Tibial nerve (tissue), 4 donors: ENCODE results near the gene HS6ST3. TPM values are rescaled to one million over a fixed set of nuclear protein-coding genes. Genes with fewer than 3 reads are reported as not detected.

ENCODE experiments used
- DNase-seq, 2 donors: peaks; one replicate each; pipeline ENCODE4 v3.0.0-alpha.2; 2019; ENCODE audit warnings: low spot score in 2 of 2
- H3K27ac ChIP-seq, 4 donors: fragments of 200-600 bp; sonication (generic) in 3 of 4; one replicate each; pipeline ENCODE4 v1.5.1; 2017 to 2019; ENCODE audit warnings: mild to moderate bottlenecking in 1 of 4
- H3K27me3 ChIP-seq, 2 donors: fragments of 200-600 bp; sonication (generic) in 1 of 2; one replicate each; pipeline versions ENCODE4 v1.5.1 to v1.6.0; 2017 to 2019
- H3K36me3 ChIP-seq, 3 donors: fragments of 200-600 bp; sonication (generic); one replicate each; pipeline ENCODE4 v1.5.1; 2018 to 2019
- H3K4me1 ChIP-seq, 4 donors: fragments of 200-600 bp; sonication (generic) in 3 of 4; one replicate each; pipeline ENCODE4 v1.5.1; 2017 to 2019
- H3K4me3 ChIP-seq, 4 donors: fragments of 200-600 bp; sonication (generic) in 3 of 4; one replicate each; pipeline ENCODE4 v1.5.1; 2017 to 2019; ENCODE audit warnings: mild to moderate bottlenecking in 1 of 4, moderate library complexity in 1 of 4
- H3K9me3 ChIP-seq, 4 donors: fragments of 200-600 bp; sonication (generic) in 3 of 4; one replicate each; pipeline ENCODE4 v1.5.1; 2017 to 2019
- CTCF ChIP-seq, 5 experiments: fragments of 200-600 bp in 3 of 5; fragments of 450-650 bp in 2 of 5; sonication (generic) in 3 of 5; IDR thresholded peaks; one replicate each; pipeline ENCODE4 v1.5.1; 2016 to 2019; ENCODE audit warnings: antibody characterized with exemption in 5 of 5, mild to moderate bottlenecking in 3 of 5, moderate library complexity in 2 of 5
- EP300 ChIP-seq, 2 donors: sonication (generic); formaldehyde crosslinking; IDR thresholded peaks; one replicate each; pipeline ENCODE4 v1.6.1; 2017; ENCODE audit warnings: antibody characterized with exemption in 2 of 2, mild to moderate bottlenecking in 1 of 2
- POLR2A ChIP-seq, 2 donors: fragments of 450-650 bp; IDR thresholded peaks; one replicate each; pipeline ENCODE4 v1.6.1; 2017; ENCODE audit warnings: antibody characterized with exemption in 2 of 2, mild to moderate bottlenecking in 2 of 2, moderate library complexity in 2 of 2
- whole genome bisulfite sequencing, 2 donors: methylation state at CpG; one replicate each; pipeline ENCODE4 v1.1.5; 2018; 5-methylcytosine and 5-hydroxymethylcytosine counted together
- total RNA-seq, 4 donors: library from RNA; depleted of rRNA; stranded (reverse); fragments of >200 nt; gene quantifications; one replicate each; pipeline ENCODE4 v1.1.0, GENCODE V29; 2016

HS6ST3 gene
- total RNA-seq, 4 donors from 2014 or later: 0.21 to 1.1 (median 0.79) TPM

GRCh38 chr13:96415831-96416385 lies 326.0 kb downstream of the HS6ST3 start:
- Histone ChIP-seq H3K36me3 (no peaks in the 10 kb centered on the region), H3K27me3 (no peaks in the 10 kb centered on the region), H3K4me3 (no peak overlapping the region), H3K27ac (no peak overlapping the region), H3K9me3 (no peaks in the 10 kb centered on the region), H3K4me1 (no peaks in the 10 kb centered on the region)
- 69 to 75% methylated on average over 1 of the region's 1 CpG for WGBS, 2 donors
- no peak for TF ChIP-seq POLR2A (IDR thresholded peaks at IDR 0.05)
- TF ChIP-seq CTCF (IDR thresholded peaks at IDR 0.05): no peak
- no peak for TF ChIP-seq EP300 (IDR thresholded peaks at IDR 0.05)
- no peak for DNase-seq

GRCh38 chr13:96417939-96418685 lies 328.2 kb downstream of the HS6ST3 start:
- no peak overlapping the region for H3K4me3 ChIP-seq
- WGBS, 2 donors: 76 to 83% methylated on average over 6 of the region's 6 CpGs
- no peaks in the 10 kb centered on the region for H3K9me3 ChIP-seq
- no peaks in the 10 kb centered on the region for H3K27me3 ChIP-seq
- no peak for TF ChIP-seq EP300 (IDR thresholded peaks at IDR 0.05)
- TF ChIP-seq CTCF (IDR thresholded peaks at IDR 0.05): no peak
- no peak overlapping the region for H3K27ac ChIP-seq
- H3K4me1 ChIP-seq: no peaks in the 10 kb centered on the region
- no peaks in the 10 kb centered on the region for H3K36me3 ChIP-seq
- DNase-seq: no peak

- no peak overlapping the region for H3K4me3 ChIP-seq
- TF ChIP-seq CTCF (IDR thresholded peaks at IDR 0.05): no peak
- no peak for TF ChIP-seq POLR2A (IDR thresholded peaks at IDR 0.05)
These were observed 331.4 kb downstream of the HS6ST3 start for GRCh38 chr13:96421314-96421713.

GRCh38 chr13:96422002-96422401 lies 332.1 kb downstream of the HS6ST3 start:
- TF ChIP-seq CTCF (IDR thresholded peaks at IDR 0.05): no peak
- no peak for TF ChIP-seq POLR2A (IDR thresholded peaks at IDR 0.05)
- TF ChIP-seq EP300 (IDR thresholded peaks at IDR 0.05): no peak
- DNase-seq: no peak
- H3K4me3 ChIP-seq: no peak overlapping the region
- no peaks in the 10 kb centered on the region for H3K9me3 ChIP-seq
- no peak overlapping the region for H3K27ac ChIP-seq
- H3K4me1 ChIP-seq: no peaks in the 10 kb centered on the region
- H3K36me3 ChIP-seq: no peaks in the 10 kb centered on the region
- 73 to 77% methylated on average over 4 of the region's 4 CpGs for WGBS, 2 donors
- H3K27me3 ChIP-seq: no peaks in the 10 kb centered on the region

More at GRCh38 chr13:96421314-96421713, 331.4 kb downstream of the HS6ST3 start:
- DNase-seq: no peak
- H3K27me3 ChIP-seq: no peaks in the 10 kb centered on the region
- H3K4me1 ChIP-seq: no peaks in the 10 kb centered on the region
- H3K9me3 ChIP-seq: no peaks in the 10 kb centered on the region
- H3K27ac ChIP-seq: no peak overlapping the region
- no peaks in the 10 kb centered on the region for H3K36me3 ChIP-seq

GRCh38 chr13:96426167-96426566 lies 336.3 kb downstream of the HS6ST3 start:
- no peak for DNase-seq

More at GRCh38 chr13:96426167-96426566, 336.3 kb downstream of the HS6ST3 start:
- H3K4me3 ChIP-seq: no peak overlapping the region
- no peaks in the 10 kb centered on the region for H3K4me1 ChIP-seq
- H3K27me3 ChIP-seq: no peaks in the 10 kb centered on the region
- no peak for TF ChIP-seq POLR2A (IDR thresholded peaks at IDR 0.05)
- no peak for TF ChIP-seq CTCF (IDR thresholded peaks at IDR 0.05)
- TF ChIP-seq EP300 (IDR thresholded peaks at IDR 0.05): no peak
- 80 to 81% methylated on average over 3 of the region's 3 CpGs for WGBS, 2 donors
- H3K36me3 ChIP-seq: no peaks in the 10 kb centered on the region
- H3K27ac ChIP-seq: no peak overlapping the region
- no peaks in the 10 kb centered on the region for H3K9me3 ChIP-seq
